ENCODE results near the gene B3GAT1. TPM values are rescaled to one million over a fixed set of nuclear protein-coding genes. Genes with fewer than 3 reads are reported as not detected.

The B3GAT1 gene
- total RNA-seq, 1 donor from 2014 or later: 1.9 TPM

- peaks cover 35% of the 10 kb centered on the region for H3K27me3 Mint-ChIP-seq (ENCODE audit: low read depth, unreplicated experiment)
- no peak overlapping the region for H3K4me3 ChIP-seq (ENCODE audit: insufficient read depth, low read depth, low read length)
- no peaks in the 10 kb centered on the region for H3K36me3 Mint-ChIP-seq (ENCODE audit: low read depth, unreplicated experiment)
- peaks cover 14% of the 10 kb centered on the region for H3K9me3 ChIP-seq (ENCODE audit: insufficient read depth, low read depth, low read length)
- H3K9me3 Mint-ChIP-seq (ENCODE audit: unreplicated experiment): peaks cover under 1% of the 10 kb centered on the region
- no peak overlapping the region for H3K4me3 Mint-ChIP-seq (ENCODE audit: unreplicated experiment)
- TF ChIP-seq EZH2 (IDR thresholded peaks at IDR 0.05; ENCODE audit: insufficient read depth, low read length) (no peak), CTCF (IDR thresholded peaks at IDR 0.05; ENCODE audit: insufficient read depth, low read depth, low read length) (no peak)
- H3K4me1 Mint-ChIP-seq (ENCODE audit: low read depth, unreplicated experiment): peaks cover 3% of the 10 kb centered on the region
- no peak for FAIRE-seq
- no peaks in the 10 kb centered on the region for H3K36me3 ChIP-seq (ENCODE audit: insufficient read depth, low read length)
- H2AFZ ChIP-seq (ENCODE audit: low read depth, low read length): no peak overlapping the region
- H3K79me2 ChIP-seq (ENCODE audit: insufficient read depth, low read length): no peaks in the 10 kb centered on the region
- H3K9ac ChIP-seq (ENCODE audit: low read length): no peak overlapping the region
- no peak for DNase-seq (ENCODE audit: low read depth)
- no peak overlapping the region for H3K4me2 ChIP-seq (ENCODE audit: low read length)
- no peaks in the 10 kb centered on the region for H4K20me1 ChIP-seq (ENCODE audit: insufficient read depth, low read length)
- H3K4me1 ChIP-seq (ENCODE audit: insufficient read depth, low read length): no peaks in the 10 kb centered on the region
- H3K27ac ChIP-seq (ENCODE audit: low read depth, low read length): no peak overlapping the region
- H3K27me3 ChIP-seq (ENCODE audit: insufficient read depth, low read length): no peaks in the 10 kb centered on the region
- no peak overlapping the region for H3K27ac Mint-ChIP-seq (ENCODE audit: unreplicated experiment)
Observed at GRCh38 chr11:134438542-134439537, 26.8 kb upstream of the B3GAT1 start.

DNA sequence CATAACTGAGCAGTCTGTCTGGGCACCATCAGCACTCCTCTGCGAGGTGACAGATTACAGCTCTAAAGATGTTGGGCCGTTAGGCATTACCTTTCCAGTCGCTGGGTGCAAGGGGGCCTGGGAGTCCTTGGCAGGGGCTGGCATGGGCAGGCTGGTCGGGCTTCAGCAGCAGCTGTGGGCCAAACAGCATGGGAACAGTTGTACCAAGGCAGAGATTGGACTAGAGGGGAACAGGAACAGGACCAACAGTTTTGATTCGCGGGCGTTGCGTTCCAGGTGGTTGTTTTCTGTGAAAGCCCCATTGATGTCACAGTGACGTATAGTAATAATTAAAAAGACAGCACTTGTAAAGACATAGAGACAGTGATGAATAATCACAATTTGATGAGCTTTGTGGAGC, 25.8 kb upstream of the B3GAT1 start:
- no peak for FAIRE-seq
- no peaks in the 10 kb centered on the region for H3K36me3 Mint-ChIP-seq (ENCODE audit: low read depth, unreplicated experiment)
- H3K9me3 ChIP-seq (ENCODE audit: insufficient read depth, low read depth, low read length): peaks cover 12% of the 10 kb centered on the region

More for the DNA sequence above, 25.8 kb upstream of the B3GAT1 start:
- Histone ChIP-seq H3K4me3 (ENCODE audit: insufficient read depth, low read depth, low read length) (no peak overlapping the region), H3K79me2 (ENCODE audit: insufficient read depth, low read length) (no peaks in the 10 kb centered on the region), H2AFZ (ENCODE audit: low read depth, low read length) (no peak overlapping the region), H3K9ac (ENCODE audit: low read length) (no peak overlapping the region), H3K27ac (ENCODE audit: low read depth, low read length) (no peak overlapping the region), H4K20me1 (ENCODE audit: insufficient read depth, low read length) (no peaks in the 10 kb centered on the region), H3K27me3 (ENCODE audit: insufficient read depth, low read length) (no peaks in the 10 kb centered on the region), H3K4me1 (ENCODE audit: insufficient read depth, low read length) (no peaks in the 10 kb centered on the region), H3K4me2 (ENCODE audit: low read length) (no peak overlapping the region), H3K36me3 (ENCODE audit: insufficient read depth, low read length) (no peaks in the 10 kb centered on the region)
- Mint-ChIP-seq H3K27ac (ENCODE audit: unreplicated experiment) (no peak overlapping the region), H3K9me3 (ENCODE audit: unreplicated experiment) (no peaks in the 10 kb centered on the region), H3K4me3 (ENCODE audit: unreplicated experiment) (no peak overlapping the region), H3K4me1 (ENCODE audit: low read depth, unreplicated experiment) (peaks cover 3% of the 10 kb centered on the region), H3K27me3 (ENCODE audit: low read depth, unreplicated experiment) (peaks cover 31% of the 10 kb centered on the region)
- no peak for DNase-seq (ENCODE audit: low read depth)
- TF ChIP-seq CTCF (IDR thresholded peaks at IDR 0.05; ENCODE audit: insufficient read depth, low read depth, low read length) (no peak), EZH2 (IDR thresholded peaks at IDR 0.05; ENCODE audit: insufficient read depth, low read length) (no peak)
